ENCODE data around the gene MEIS3. TPM values are rescaled to one million over a fixed set of nuclear protein-coding genes. Genes with fewer than 3 reads are reported as not detected.
A peak's percentile ranks its signal among the peaks of the same experiment; 100 is the strongest.

MEIS3 gene
- polyA plus RNA-seq, 3 donors: not detected

DNA sequence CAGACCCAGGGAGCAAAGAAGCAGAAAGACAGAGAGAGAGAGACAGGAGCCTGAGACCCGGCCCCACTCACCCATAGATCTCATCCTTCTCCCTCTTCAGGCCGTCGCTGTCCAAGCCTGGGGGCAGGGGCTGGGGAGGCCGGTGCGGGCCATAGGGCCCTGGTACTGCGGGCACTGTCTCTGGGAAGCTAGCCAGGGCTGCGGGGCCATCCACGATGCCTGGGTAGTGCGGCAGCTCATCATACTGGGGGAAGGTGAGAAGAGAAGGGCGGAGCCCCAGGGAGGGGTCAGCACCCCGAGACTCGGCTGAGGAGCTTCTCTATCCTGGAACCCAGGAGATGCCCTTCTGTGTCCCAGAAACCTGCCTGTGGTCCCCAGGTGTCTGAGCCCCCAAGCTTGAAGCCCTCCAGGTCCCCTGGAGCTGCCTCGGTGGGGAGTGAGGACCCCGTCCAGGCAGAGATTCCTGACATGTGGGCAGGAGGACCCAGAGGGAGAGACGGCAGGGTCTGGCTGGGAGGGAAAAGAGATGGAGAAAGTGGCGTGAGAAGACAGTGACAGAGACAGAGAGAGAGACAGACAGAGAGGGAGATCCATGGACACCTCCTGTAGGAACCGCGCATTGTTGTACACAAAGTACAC lies 2.1 kb downstream of the MEIS3 start:
- Histone ChIP-seq H3K9me3 (replicated peaks in 1 of 2; ENCODE audit: control insufficient read depth in 1 of 2, insufficient read depth in 1 of 2, low read length in 2 of 2) (peaks cover 0 to 25% of the 10 kb centered on the region in 2 donors), H2AFZ (ENCODE audit: insufficient read depth, low read depth, low read length, poor library complexity, severe bottlenecking) (no peak overlapping the region), H3K27ac (ENCODE audit: low read depth in 1 of 2, low read length in 2 of 2) (no peak overlapping the region), H3K36me3 (replicated peaks in 1 of 2; ENCODE audit: control insufficient read depth in 1 of 2, insufficient read depth in 2 of 2, low read length in 2 of 2) (no peaks in the 10 kb centered on the region), H3K27me3 (ENCODE audit: control insufficient read depth in 2 of 2, insufficient read depth in 2 of 2, low read length in 2 of 2) (peaks cover 51 to 65% of the 10 kb centered on the region in 2 donors), H3K4me2 (replicated peaks; ENCODE audit: extremely low read depth, low read length, poor library complexity, severe bottlenecking) (no peak overlapping the region), H3K4me1 (ENCODE audit: control insufficient read depth in 1 of 2, insufficient read depth in 2 of 2, low read length in 2 of 2) (peaks cover 0 to 9% of the 10 kb centered on the region in 2 donors), H3K4me3 (replicated peaks in 1 of 3; ENCODE audit: low read depth in 2 of 3, low read length in 3 of 3) (no peak overlapping the region), H3K9ac (ENCODE audit: insufficient read depth, low read length, poor library complexity, severe bottlenecking) (no peak overlapping the region), H4K20me1 (ENCODE audit: insufficient read depth, low read length) (no peaks in the 10 kb centered on the region), H3K79me2 (ENCODE audit: insufficient read depth, low read length) (no peaks in the 10 kb centered on the region)
- Mint-ChIP-seq H3K27ac (no peak overlapping the region), H3K4me3 (peak overlapping the region in 1 of 2 donors; percentile 83), H3K9me3 (peaks cover 0 to 18% (median 7%) of the 10 kb centered on the region in 7 donors), H3K4me1 (peaks cover 14% of the 10 kb centered on the region), H3K27me3 (ENCODE audit: low read depth in 3 of 3) (peaks cover 72 to 89% (median 77%) of the 10 kb centered on the region in 3 donors), H3K36me3 (peaks cover 0 to 7% of the 10 kb centered on the region in 2 donors)
- DNase-seq: no peak
- 6% methylated on average over 14 of the region's 18 CpGs for WGBS (ENCODE audit: insufficient coverage)
- TF ChIP-seq, protein P1, sequence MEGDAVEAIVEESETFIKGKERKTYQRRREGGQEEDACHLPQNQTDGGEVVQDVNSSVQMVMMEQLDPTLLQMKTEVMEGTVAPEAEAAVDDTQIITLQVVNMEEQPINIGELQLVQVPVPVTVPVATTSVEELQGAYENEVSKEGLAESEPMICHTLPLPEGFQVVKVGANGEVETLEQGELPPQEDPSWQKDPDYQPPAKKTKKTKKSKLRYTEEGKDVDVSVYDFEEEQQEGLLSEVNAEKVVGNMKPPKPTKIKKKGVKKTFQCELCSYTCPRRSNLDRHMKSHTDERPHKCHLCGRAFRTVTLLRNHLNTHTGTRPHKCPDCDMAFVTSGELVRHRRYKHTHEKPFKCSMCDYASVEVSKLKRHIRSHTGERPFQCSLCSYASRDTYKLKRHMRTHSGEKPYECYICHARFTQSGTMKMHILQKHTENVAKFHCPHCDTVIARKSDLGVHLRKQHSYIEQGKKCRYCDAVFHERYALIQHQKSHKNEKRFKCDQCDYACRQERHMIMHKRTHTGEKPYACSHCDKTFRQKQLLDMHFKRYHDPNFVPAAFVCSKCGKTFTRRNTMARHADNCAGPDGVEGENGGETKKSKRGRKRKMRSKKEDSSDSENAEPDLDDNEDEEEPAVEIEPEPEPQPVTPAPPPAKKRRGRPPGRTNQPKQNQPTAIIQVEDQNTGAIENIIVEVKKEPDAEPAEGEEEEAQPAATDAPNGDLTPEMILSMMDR (IDR thresholded peaks at IDR 0.05): no peak
- intact Hi-C loops (cut with micrococcal nuclease): no loop called here

GRCh38 chr19:47416643-47416985 lies 2.7 kb downstream of the MEIS3 start:
- Mint-ChIP-seq H3K4me1 (peaks cover 13% of the 10 kb centered on the region), H3K27me3 (ENCODE audit: low read depth in 3 of 3) (peaks cover 70 to 86% (median 74%) of the 10 kb centered on the region in 3 donors), H3K36me3 (peaks cover 0 to 5% of the 10 kb centered on the region in 2 donors), H3K27ac (no peak overlapping the region), H3K9me3 (peaks cover 0 to 16% (median 7%) of the 10 kb centered on the region in 7 donors), H3K4me3 (peak overlapping the region in 1 of 2 donors; percentile 83)
- Histone ChIP-seq H3K4me3 (replicated peaks in 1 of 3; ENCODE audit: low read depth in 2 of 3, low read length in 3 of 3) (no peak overlapping the region), H3K36me3 (replicated peaks in 1 of 2; ENCODE audit: control insufficient read depth in 1 of 2, insufficient read depth in 2 of 2, low read length in 2 of 2) (no peaks in the 10 kb centered on the region), H3K4me2 (replicated peaks; ENCODE audit: extremely low read depth, low read length, poor library complexity, severe bottlenecking) (no peak overlapping the region), H3K9ac (ENCODE audit: insufficient read depth, low read length, poor library complexity, severe bottlenecking) (no peak overlapping the region), H3K27me3 (ENCODE audit: control insufficient read depth in 2 of 2, insufficient read depth in 2 of 2, low read length in 2 of 2) (peaks cover 45 to 58% of the 10 kb centered on the region in 2 donors), H4K20me1 (ENCODE audit: insufficient read depth, low read length) (no peaks in the 10 kb centered on the region), H3K9me3 (replicated peaks in 1 of 2; ENCODE audit: control insufficient read depth in 1 of 2, insufficient read depth in 1 of 2, low read length in 2 of 2) (peaks cover 0 to 24% of the 10 kb centered on the region in 2 donors), H2AFZ (ENCODE audit: insufficient read depth, low read depth, low read length, poor library complexity, severe bottlenecking) (no peak overlapping the region), H3K79me2 (ENCODE audit: insufficient read depth, low read length) (no peaks in the 10 kb centered on the region), H3K4me1 (ENCODE audit: control insufficient read depth in 1 of 2, insufficient read depth in 2 of 2, low read length in 2 of 2) (peaks cover 0 to 9% of the 10 kb centered on the region in 2 donors), H3K27ac (ENCODE audit: low read depth in 1 of 2, low read length in 2 of 2) (no peak overlapping the region)
- intact Hi-C loops (cut with micrococcal nuclease): no loop called here
- TF ChIP-seq, protein P1 (IDR thresholded peaks at IDR 0.05): no peak
- DNase-seq: no peak
- 15% methylated on average over 8 of the region's 12 CpGs for WGBS (ENCODE audit: insufficient coverage)
